Esophagus squamous epithelium (tissue), 4 donors: ENCODE measurements around the gene PPIL4.

Experiments used
- POLR2A ChIP-seq, 4 donors: fragments of 450-650 bp; IDR thresholded peaks; one replicate each; pipeline ENCODE4 v1.6.1; 2017; ENCODE audit warnings: antibody characterized with exemption in 4 of 4, mild to moderate bottlenecking in 4 of 4, moderate library complexity in 3 of 4
- TF ChIP-seq, protein P1 (sequence below), 6 experiments: fragments of 450-650 bp in 4 of 6; fragments of 200-600 bp in 2 of 6; sonication (generic) in 2 of 6; IDR thresholded peaks; one replicate each; pipeline ENCODE4 v1.5.1; 2016 to 2019; ENCODE audit warnings: antibody characterized with exemption in 6 of 6, mild to moderate bottlenecking in 4 of 6, moderate library complexity in 4 of 6

DNA sequence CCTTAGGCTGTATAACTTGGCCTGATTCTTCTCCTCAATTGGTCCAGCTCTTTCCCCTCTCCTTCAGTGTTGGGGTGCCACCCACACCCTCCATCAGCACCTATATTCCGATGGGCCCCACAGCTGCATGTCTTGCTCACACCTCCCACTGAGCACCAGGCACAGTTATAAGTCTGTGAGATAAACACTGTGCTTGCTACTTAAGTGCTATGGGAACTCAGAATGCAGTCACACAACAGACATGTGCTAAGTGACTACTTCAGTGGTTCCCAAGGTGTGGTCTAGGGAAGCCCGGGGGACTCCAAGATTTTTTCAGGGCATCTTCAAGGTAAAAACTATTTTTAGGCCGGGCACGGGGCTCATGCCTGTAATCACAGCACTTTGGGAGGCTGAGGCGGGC lies 68.3 kb downstream of the PPIL4 start:
- TF ChIP-seq, protein P1, sequence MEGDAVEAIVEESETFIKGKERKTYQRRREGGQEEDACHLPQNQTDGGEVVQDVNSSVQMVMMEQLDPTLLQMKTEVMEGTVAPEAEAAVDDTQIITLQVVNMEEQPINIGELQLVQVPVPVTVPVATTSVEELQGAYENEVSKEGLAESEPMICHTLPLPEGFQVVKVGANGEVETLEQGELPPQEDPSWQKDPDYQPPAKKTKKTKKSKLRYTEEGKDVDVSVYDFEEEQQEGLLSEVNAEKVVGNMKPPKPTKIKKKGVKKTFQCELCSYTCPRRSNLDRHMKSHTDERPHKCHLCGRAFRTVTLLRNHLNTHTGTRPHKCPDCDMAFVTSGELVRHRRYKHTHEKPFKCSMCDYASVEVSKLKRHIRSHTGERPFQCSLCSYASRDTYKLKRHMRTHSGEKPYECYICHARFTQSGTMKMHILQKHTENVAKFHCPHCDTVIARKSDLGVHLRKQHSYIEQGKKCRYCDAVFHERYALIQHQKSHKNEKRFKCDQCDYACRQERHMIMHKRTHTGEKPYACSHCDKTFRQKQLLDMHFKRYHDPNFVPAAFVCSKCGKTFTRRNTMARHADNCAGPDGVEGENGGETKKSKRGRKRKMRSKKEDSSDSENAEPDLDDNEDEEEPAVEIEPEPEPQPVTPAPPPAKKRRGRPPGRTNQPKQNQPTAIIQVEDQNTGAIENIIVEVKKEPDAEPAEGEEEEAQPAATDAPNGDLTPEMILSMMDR (IDR thresholded peaks at IDR 0.05) = no peak
- TF ChIP-seq POLR2A (IDR thresholded peaks at IDR 0.05) = no peak
